GM12878 (cell line): Measurements from ENCODE around the gene DUSP22. TPM values are rescaled to one million over a fixed set of nuclear protein-coding genes. Genes with fewer than 3 reads are reported as not detected.
A peak's percentile ranks its signal among the peaks of the same experiment; 100 is the strongest.

Source experiments
- ATAC-seq: fragments of 200-7000 bp; cut with Tn5 transposase; 3 replicates; pipeline ENCODE4 v1.9.1; 2020; ENCODE audit warnings: mild to moderate bottlenecking, moderate library complexity
- BruUV-seq: library from RNA; stranded (reverse); fragments of 400-500 nt; replicated peaks from 2 replicates; lab custom pipeline; 2021; lab: Mats Ljungman, UMichigan
- CTCF ChIA-PET: fragments of 300-600 bp; sonication (Branson Sonifier 250); formaldehyde crosslinking; extraction: SDS; loops from one replicate; lab custom pipeline; 2021; ENCODE audit warnings: inconsistent platforms; lab: Yijun Ruan, JAX
- POLR2A ChIA-PET: fragments of 350-600 bp; formaldehyde crosslinking; extraction: SDS; loops from one replicate; lab custom pipeline; 2021; ENCODE audit warnings: inconsistent platforms; lab: Charles Lee
- RAD21 ChIA-PET: fragments of 300-600 bp; sonication (Branson Sonifier 250); formaldehyde crosslinking; loops from one replicate; lab custom pipeline; 2023; ENCODE audit warnings: antibody characterized with exemption; ENCODE audit not compliant: unreplicated experiment; lab: Charles Lee
- SMC1A ChIA-PET: fragments of 300-600 bp; sonication (Branson Sonifier 250); formaldehyde crosslinking; loops from one replicate; lab custom pipeline; 2023; ENCODE audit not compliant: unreplicated experiment, uncharacterized antibody; lab: Charles Lee
- DNase-seq: peaks from one replicate; pipeline ENCODE4 v3.0.0-alpha.2; 2011; ENCODE audit warnings: low read depth, low spot score
- FAIRE-seq: peaks from 3 replicates; lab custom pipeline; 2011; peaks lifted over from hg19 to GRCh38; lab: Jason Lieb, UNC
- H2AFZ ChIP-seq: 2 replicates; pipeline ENCODE4 v1.6.0; 2011; ENCODE audit warnings: low read depth, low read length, control low read depth; ENCODE audit not compliant: control insufficient read depth
- H3K27ac ChIP-seq: 2 replicates; pipeline ENCODE4 v1.5.1; 2011; ENCODE audit warnings: control low read depth; ENCODE audit not compliant: control insufficient read depth, insufficient read depth
- H3K27me3 ChIP-seq, 2 experiments: replicated peaks in 1 of 2; 2 replicates each; pipeline versions ENCODE4 v1.6.0 to v1.6.1; 2011; ENCODE audit warnings: low read length in 1 of 2; ENCODE audit not compliant: control insufficient read depth in 2 of 2, insufficient read depth in 2 of 2
- H3K36me3 ChIP-seq, 2 experiments: 2 replicates each; pipeline ENCODE4 v1.5.1; 2011; ENCODE audit warnings: low read length in 1 of 2; ENCODE audit not compliant: control insufficient read depth in 2 of 2, insufficient read depth in 2 of 2
- H3K4me1 ChIP-seq: 2 replicates; pipeline ENCODE4 v1.6.1; 2011; ENCODE audit warnings: mild to moderate bottlenecking, low read length, moderate library complexity, mixed read lengths; ENCODE audit not compliant: control insufficient read depth, insufficient read depth
- H3K4me2 ChIP-seq: 2 replicates; pipeline ENCODE4 v1.6.0; 2011; ENCODE audit warnings: control low read depth; ENCODE audit not compliant: control insufficient read depth, insufficient read depth
- H3K4me3 ChIP-seq: fragments of 200-600 bp; sonication (generic); 2 replicates; pipeline ENCODE4 v1.5.1; 2016
- H3K79me2 ChIP-seq: 2 replicates; pipeline ENCODE4 v1.6.0; 2011; ENCODE audit warnings: low read length; ENCODE audit not compliant: control insufficient read depth, insufficient read depth
- H3K9ac ChIP-seq: 2 replicates; pipeline ENCODE4 v1.8.0; 2011; ENCODE audit warnings: low read length, control low read depth, mixed read lengths; ENCODE audit not compliant: control insufficient read depth, insufficient read depth
- H3K9me3 ChIP-seq: replicated peaks from 3 replicates; pipeline ENCODE4 v1.5.1; 2011; ENCODE audit warnings: mild to moderate bottlenecking, low read length; ENCODE audit not compliant: control insufficient read depth, insufficient read depth
- H4K20me1 ChIP-seq: 2 replicates; pipeline ENCODE4 v1.6.0; 2011; ENCODE audit not compliant: control insufficient read depth, insufficient read depth
- EED ChIP-seq: sonication (generic); IDR thresholded peaks from 2 replicates; pipeline ENCODE4 v1.6.1; 2016; ENCODE audit warnings: antibody characterized with exemption, low read depth
- HDAC2 ChIP-seq: fragments of 200-600 bp; sonication (generic); IDR thresholded peaks from 2 replicates; pipeline ENCODE4 v1.6.1; 2017
- IRF4 ChIP-seq: IDR thresholded peaks from 2 replicates; pipeline ENCODE4 v1.6.1; 2011; ENCODE audit warnings: low read depth, low read length
- KLF5 ChIP-seq: fragments of 450-650 bp; IDR thresholded peaks from 2 replicates; pipeline ENCODE4 v1.6.1; 2014; ENCODE audit warnings: mild to moderate bottlenecking; ENCODE audit not compliant: partially characterized antibody
- MLLT1 ChIP-seq: fragments of 450-650 bp; IDR thresholded peaks from 2 replicates; pipeline ENCODE4 v1.6.1; 2016; ENCODE audit warnings: mild to moderate bottlenecking
- NFYA ChIP-seq: IDR thresholded peaks from 2 replicates; pipeline ENCODE4 v1.6.1; 2011; ENCODE audit warnings: low read depth, mild to moderate bottlenecking, low read length, improper control_type of control experiment, borderline replicate concordance
- NKRF ChIP-seq: fragments of 450-650 bp; conservative IDR thresholded peaks from 2 replicates; pipeline ENCODE4 v1.6.1; 2017; ENCODE audit warnings: mild to moderate bottlenecking, moderate library complexity
- PAX5 ChIP-seq: IDR thresholded peaks from 2 replicates; pipeline ENCODE4 v1.6.1; 2011; ENCODE audit warnings: low read depth, low read length, borderline replicate concordance
- RELB ChIP-seq: fragments of 450-650 bp; IDR thresholded peaks from 2 replicates; pipeline ENCODE4 v1.6.1; 2017; ENCODE audit warnings: low read depth, mild to moderate bottlenecking, moderate library complexity
- SIN3A ChIP-seq: IDR thresholded peaks from 2 replicates; pipeline ENCODE4 v1.6.1; 2012; ENCODE audit warnings: low read depth, low read length, improper control_type of control experiment
- SREBF2 ChIP-seq: IDR thresholded peaks from 2 replicates; pipeline ENCODE4 v1.6.1; 2012; ENCODE audit warnings: mild to moderate bottlenecking, low read length
- ZBED1 ChIP-seq: IDR thresholded peaks from 2 replicates; pipeline ENCODE4 v1.6.1; 2016; ENCODE audit warnings: borderline replicate concordance
- ZBTB4 ChIP-seq: fragments of 450-650 bp; formaldehyde crosslinking; IDR thresholded peaks from 2 replicates; pipeline ENCODE4 v1.4.0; 2022; ENCODE audit warnings: mild to moderate bottlenecking, moderate library complexity
- WGBS: methylation state at CpG from one replicate; pipeline ENCODE4 v1.1.6; 2016; ENCODE audit warnings: low lambda C conversion rate; ENCODE audit not compliant: insufficient replicate concordance, insufficient coverage; ENCODE audit errors: missing lambda C conversion rate; 5-methylcytosine and 5-hydroxymethylcytosine counted together
- in situ Hi-C: fragments of 300-500 bp; cut with MboI; formaldehyde crosslinking; loops from 9 replicates; pipeline ENCODE4 v1.14.3; 2018; ENCODE audit warnings: mixed read lengths
- intact Hi-C: fragments of 100-400 bp; cut with micrococcal nuclease; formaldehyde crosslinking; loops from one replicate; pipeline ENCODE4 v1.14.2; 2022; ENCODE audit not compliant: unreplicated experiment
- polyA plus RNA-seq, 11 experiments: library from polyadenylated mRNA; depleted of rRNA in 4 of 11; unstranded in 6 of 11; stranded (reverse) in 5 of 11; fragments of >200 nt; fragmentation: Nextera tagmentation in 4 of 11; fragmentation: Illumina TruSeq in 1 of 11; extraction: Ambion mirVana in 4 of 11; extraction: Trizol in 1 of 11; gene quantifications; 1 replicate in 1 of 11; 2 replicates in 10 of 11; pipeline versions ENCODE4 v1.2.1 to v1.2.3, GENCODE V29; 2011 to 2016; ENCODE audit warnings: inconsistent platforms in 2 of 11, missing spikeins in 2 of 11, low read depth in 1 of 11
- total RNA-seq, 4 experiments: library from RNA; depleted of rRNA in 3 of 4; stranded (reverse); fragments of >200 nt in 3 of 4; fragmentation: Illumina TruSeq in 1 of 4; extraction: Trizol in 1 of 4; gene quantifications; 2 replicates each; pipeline versions ENCODE4 v1.2.1 to v1.2.3, GENCODE V29; 2013 to 2021

The DUSP22 gene
- total and polyA plus RNA-seq, 10 of the 15 experiments (the other 5 are each of a cell fraction or from before 2014, with no cell fraction given), result 78.9 to 156 (median 107) TPM

- CTCF ChIA-PET, result interaction anchor here (0.6 to 3.1 kb wide), 13 partner anchors 10 to 103 kb away, joined by 3 to 20 read pairs (median 6); no protein-coding TSS in a partner anchor
- H3K4me3 ChIP-seq, result no peak overlapping the region; the same call in 1 of the 2 replicates
- TF ChIP-seq NKRF (no peak), RELB (no peak), ZBED1 (no peak; the same call in 1 of the 2 replicates), SIN3A (no peak), HDAC2 (no peak), EED (0 out of 2 replicates have a peak, but pooled peaks have one; percentile 34), PAX5 (peak; percentile 30; the same call in 1 of the 2 replicates), NFYA (no peak), SREBF2 (no peak), MLLT1 (peak; percentile 74; the same call in 1 of the 2 replicates), ZBTB4 (CRISPR knock-in tag) (peak; percentile 71), KLF5 (no peak), IRF4 (0 out of 2 replicates have a peak, but pooled peaks have one; percentile 23)
Measured at GRCh38 chr6:287489-287860, 4.8 kb upstream of the DUSP22 start.

More at GRCh38 chr6:287489-287860, 4.8 kb upstream of the DUSP22 start:
- Histone ChIP-seq H3K79me2 (peaks cover 25% of the 10 kb centered on the region), H3K9me3 (no peaks in the 10 kb centered on the region), H3K9ac (peak overlapping the region; percentile 20; the same call in 1 of the 2 replicates), H3K4me2 (peak overlapping the region; percentile 57), H4K20me1 (no peaks in the 10 kb centered on the region), H3K27ac (peak overlapping the region; percentile 53), H3K4me1 (peaks cover 54% of the 10 kb centered on the region), H3K36me3 (no peaks in the 10 kb centered on the region), H2AFZ (peak overlapping the region; percentile 47), H3K27me3 (no peaks in the 10 kb centered on the region)
- in situ Hi-C loops (no loop called here), intact Hi-C loops (no loop called here)
- WGBS, result 31% methylated on average over 3 of the region's 3 CpGs
- no peak for FAIRE-seq
- ChIA-PET RAD21 (interaction anchor here (0.6 to 5.5 kb wide), 22 partner anchors 9 to 112 kb away, joined by 3 to 73 read pairs (median 10); no protein-coding TSS in a partner anchor), SMC1A (interaction anchor here (1.1 to 9.2 kb wide), 20 partner anchors 10 to 97 kb away, joined by 3 to 162 read pairs (median 14); no protein-coding TSS in a partner anchor), POLR2A (interaction anchor here (0.8 to 3.8 kb wide), 17 partner anchors 10 to 112 kb away, joined by 3 to 39 read pairs (median 6); partner anchors contain the start of gene IRF4)
- no TSS peak for BruUV-seq
- no peak for DNase-seq
- no peak for ATAC-seq
